ENCODE results near the gene HSPA12A. TPM values are rescaled to one million over a fixed set of nuclear protein-coding genes. Genes with fewer than 3 reads are reported as not detected.

Gene HSPA12A
- polyA plus RNA-seq, 4 donors, result 29.9 to 50.5 (median 40.1) TPM

DNA sequence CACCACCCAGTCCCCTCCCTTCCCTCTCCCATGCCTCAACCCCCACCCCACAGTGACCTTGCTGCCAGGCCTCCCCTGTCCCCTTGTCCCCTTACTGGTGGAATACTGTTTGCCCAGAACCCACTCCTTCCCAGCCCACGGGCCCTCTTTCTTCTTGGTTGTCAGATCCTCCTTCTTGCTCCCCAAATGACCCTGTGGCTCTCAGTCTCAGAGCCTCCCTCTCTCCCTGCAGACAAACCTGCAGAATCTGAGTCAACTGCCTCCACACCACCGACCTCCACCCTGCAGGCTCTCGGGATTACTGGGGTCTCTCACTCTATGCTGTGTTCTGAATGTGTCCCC is 47.5 kb downstream of the HSPA12A start:
- no peak for DNase-seq (ENCODE audit: low read depth in 4 of 4, low spot score in 2 of 4)

DNA sequence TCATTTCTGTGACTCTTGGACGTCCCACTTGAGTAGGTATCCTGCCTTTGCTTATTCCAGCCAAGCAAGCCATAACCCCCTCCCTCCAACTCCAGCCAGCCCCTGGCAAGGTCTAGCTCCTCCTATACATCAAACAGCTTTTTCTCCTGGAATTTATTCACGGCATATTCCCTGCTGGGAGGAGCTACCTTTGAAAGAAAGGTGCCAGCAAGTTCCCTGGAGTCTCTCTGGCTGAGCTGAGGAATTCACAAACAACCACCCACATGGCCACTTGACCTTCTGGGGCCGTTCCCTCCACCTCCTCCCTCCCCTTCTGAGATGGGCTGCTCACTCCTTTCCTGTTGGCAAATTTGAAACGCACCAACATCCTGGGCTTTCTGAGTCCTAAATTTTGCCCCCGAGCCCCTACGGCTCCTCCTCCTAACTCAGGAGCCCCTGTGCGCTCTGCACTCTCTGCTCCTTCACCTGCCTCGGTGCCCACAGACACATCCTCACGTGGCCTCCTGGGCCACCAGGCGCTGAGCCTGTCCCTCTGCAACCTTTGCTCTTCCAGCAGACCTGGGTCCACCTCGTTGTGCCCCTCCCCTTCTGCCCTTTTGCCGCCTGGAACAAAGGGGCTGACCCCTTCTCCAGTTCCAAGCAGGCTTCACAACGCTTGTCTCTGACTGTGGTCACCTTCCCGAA is 48.0 kb downstream of the HSPA12A start:
- no peak for DNase-seq (ENCODE audit: low read depth in 4 of 4, low spot score in 2 of 4)

DNA sequence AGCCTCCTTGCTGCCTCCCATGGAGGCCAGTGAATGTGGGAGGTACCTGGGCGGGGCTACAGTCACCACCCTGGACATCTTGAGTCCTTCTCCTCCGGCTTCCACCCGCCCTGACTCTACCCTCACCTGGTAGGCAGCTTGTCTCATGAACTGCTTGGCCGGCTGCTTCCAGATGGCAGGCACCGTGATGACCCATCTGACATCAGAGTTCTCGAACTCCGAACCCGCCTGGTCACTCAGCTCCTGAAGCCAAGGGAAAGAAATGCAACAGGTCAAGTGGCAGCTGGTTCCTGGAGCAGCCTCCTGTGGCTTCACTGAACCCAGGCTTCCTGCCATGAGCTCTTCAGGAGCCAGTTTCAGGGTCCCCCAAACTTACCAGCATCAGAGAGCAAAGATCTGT is 50.1 kb downstream of the HSPA12A start:
- no peak for DNase-seq (ENCODE audit: low read depth in 4 of 4, low spot score in 2 of 4)

DNA sequence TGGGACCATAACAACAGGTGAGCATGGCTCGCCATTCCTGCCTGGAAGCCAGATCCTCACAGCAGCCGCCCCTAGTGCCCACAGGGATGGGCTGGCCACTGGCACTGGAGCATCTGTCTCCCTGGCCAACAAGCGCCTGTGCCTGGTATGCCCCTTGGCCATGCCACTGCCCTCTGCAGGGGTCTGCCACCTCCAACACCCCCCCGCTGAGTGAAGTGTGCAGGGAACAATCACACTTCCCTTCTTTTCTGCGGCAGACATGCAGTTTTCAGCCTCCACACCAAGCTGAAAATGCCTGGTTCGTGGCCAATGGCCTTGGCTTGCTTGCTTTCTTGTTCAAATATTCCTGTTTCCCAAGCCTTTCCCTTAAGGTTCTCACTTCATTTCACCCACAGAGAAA is 50.7 kb downstream of the HSPA12A start:
- no peak for DNase-seq (ENCODE audit: low read depth in 4 of 4, low spot score in 2 of 4)

DNA sequence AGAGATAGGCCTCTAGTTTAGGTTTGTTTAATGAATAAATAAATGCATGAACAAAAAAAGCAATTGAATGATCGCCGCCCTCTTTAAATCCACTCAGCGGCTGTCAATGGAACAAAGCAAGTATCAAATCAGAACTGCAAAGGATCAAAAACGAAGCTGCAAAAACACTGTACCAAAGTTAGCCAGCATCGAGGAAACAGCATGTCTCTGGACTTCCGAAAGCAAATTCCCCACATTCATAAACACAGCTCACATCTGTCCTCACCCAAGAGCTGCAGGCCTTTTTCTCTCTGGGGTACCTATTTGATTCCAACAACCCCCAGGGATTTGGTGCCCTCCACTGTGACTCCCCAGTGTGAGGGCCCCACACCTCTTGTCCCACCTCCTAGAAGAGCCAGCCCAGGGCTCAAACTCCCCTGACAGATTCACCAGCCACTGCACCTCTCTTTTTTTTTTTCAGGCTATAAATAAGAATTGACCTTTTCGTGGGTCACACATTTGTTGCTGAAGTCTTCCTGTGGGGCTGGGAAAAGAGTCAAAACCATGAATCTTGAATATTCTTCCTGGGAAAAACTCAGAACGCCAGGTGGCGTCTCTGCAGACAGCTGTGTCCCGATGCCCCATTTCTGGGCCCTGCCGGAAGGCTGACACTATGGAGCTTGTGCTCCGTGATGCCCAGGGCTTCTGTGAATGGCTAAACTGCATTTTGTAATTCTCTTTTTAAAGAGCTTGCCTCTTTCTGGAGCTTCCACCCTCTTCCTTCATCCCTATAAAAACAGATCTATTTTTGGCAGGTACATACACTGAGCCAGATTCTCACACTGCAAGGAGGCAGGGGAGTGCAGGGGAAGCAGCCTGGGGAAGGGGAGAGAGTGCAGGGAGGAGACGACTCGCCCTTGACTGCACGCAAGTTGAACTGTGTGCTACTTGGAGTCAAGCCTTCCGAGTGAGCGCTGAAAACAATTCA is 51.7 kb downstream of the HSPA12A start:
- no peak for DNase-seq (ENCODE audit: low read depth in 4 of 4, low spot score in 2 of 4)

DNA sequence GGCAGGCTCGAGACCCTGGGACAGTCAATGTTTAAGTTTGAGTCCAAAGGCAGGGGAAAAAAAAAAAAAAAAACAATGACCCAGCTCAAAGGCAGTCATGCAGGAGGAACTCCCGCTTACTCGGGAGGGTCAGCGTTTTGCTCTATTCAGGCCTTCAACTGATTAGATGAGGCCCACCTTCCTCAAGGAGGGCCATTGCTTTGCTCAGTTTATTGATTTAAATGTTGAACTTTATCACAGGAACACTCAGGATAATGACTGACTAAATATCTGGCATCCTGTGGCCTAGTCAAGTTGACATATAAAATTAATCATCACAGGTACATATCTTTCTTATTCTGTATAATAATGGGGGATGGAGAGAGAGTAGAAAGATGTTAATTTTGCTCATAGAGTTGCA is 52.6 kb downstream of the HSPA12A start:
- DNase-seq (ENCODE audit: low read depth in 4 of 4, low spot score in 2 of 4), result no peak

DNA sequence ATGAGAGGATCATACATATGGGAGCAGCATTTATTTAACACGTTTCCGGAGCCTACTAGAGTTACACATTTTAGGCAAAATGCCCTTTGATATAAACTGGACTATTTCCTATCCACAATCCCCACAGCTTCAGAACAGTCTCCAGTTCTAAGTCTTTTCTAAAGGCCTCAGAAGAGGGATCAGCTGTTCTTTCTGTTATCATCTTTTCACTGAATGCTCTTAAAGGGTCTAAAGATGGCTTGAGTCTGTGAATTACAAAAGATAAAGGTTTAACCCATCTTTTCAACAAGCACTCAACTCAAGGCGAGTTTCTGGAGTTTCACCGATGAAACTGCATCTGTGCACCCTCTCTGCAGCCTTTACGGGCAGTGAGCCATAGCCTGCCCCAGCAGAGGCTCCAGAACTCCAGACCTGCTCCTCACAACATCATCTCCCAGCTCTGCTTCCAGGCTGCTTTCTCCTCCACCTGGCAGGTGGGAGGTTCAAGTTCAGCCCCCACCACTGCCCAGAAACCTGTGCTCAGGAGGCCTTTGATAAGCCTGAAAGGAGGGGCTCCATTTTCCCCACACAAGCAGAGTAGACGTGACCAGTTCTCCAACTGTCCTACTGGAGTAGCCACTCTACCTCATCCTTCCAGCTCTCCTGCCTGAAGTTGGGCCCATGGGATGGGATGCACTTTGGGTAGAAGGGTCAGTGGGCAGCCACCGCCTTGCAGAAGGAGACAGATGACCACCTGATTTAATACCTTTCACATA is 53.4 kb downstream of the HSPA12A start:
- no peak for DNase-seq (ENCODE audit: low read depth in 4 of 4, low spot score in 2 of 4)

DNA sequence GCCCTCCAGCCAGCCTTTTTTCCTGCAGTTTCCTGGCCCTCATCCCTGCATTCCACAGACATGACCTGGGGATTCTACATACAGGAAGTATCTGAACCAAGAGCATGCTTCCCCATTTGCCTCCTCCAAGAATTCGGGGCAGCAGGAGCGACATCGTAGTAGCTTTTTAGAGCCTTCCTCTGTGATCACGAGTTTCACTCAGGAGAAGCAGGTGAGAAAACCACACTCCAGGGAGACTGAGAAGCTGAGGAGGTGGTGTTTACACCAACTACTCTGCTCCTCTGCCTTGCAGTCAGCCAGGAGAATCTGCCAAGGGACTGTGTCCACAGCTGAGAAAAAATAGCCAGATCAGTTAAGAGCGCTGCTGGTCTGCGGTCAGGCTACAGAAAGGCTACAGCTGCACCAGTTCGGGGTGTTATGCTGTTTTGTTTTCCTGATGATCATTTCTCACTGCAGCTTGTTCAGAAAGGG is 54.1 kb downstream of the HSPA12A start:
- DNase-seq (ENCODE audit: low read depth in 4 of 4, low spot score in 2 of 4), result no peak

DNA sequence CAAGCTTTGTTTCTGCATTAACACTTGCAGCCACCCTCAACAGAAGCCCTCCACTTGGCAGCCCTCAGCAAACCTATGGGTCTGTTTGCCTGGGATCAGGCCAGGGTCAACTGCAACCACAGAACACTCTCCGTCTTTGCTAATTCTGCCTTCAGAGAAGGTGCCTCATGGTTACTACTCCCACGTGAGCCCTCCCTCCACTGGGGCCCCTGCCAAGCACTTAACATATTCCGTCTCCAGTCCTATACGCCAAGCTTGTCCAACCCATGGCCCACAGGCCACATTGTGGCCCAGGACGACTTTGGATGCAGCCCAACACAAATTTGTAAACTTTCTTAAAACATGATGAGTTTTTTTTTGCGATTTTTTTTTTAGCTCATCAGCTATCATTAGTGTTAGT is 54.7 kb downstream of the HSPA12A start:
- DNase-seq (ENCODE audit: low read depth in 4 of 4, low spot score in 2 of 4), result no peak

DNA sequence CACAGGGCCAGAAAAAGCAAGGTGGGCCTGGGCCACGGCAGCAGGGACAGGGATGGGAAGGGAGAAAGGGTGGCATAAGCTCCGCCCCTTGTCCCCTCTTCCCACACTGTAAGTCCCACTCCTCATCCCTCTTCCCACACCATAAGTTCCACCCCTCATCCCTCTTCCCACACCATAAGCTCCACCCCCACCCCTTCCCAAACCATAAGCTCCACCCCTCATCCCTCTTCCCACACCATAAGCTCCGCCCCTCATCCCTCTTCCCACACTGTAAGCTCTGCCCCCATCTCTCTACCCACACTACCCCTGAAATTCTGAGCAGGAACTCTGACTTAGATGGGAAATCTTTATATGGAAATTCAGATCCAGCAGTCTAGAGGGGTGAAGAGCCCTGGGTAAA is 55.7 kb downstream of the HSPA12A start:
- no peak for DNase-seq (ENCODE audit: low read depth in 4 of 4, low spot score in 2 of 4)

DNA sequence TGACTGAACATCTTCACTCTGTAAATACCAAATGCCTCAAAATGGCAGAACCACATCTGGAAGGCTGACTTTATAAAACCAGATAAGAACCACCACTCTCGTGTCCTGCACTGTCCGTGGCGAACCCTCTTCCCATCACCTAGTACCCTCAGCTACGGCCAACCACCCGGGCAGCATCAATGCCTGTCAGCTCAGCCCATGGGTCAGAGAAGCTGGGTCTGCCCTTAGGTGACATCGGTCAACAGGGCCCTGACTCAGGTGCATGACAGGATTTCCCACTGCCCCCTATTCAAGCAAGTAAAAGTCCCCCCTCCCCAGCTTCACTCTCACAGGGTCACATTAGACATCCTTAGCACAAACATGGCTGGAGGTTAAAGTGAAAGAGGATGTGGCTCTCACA is 56.6 kb downstream of the HSPA12A start:
- DNase-seq (ENCODE audit: low read depth in 4 of 4, low spot score in 2 of 4), result no peak

DNA sequence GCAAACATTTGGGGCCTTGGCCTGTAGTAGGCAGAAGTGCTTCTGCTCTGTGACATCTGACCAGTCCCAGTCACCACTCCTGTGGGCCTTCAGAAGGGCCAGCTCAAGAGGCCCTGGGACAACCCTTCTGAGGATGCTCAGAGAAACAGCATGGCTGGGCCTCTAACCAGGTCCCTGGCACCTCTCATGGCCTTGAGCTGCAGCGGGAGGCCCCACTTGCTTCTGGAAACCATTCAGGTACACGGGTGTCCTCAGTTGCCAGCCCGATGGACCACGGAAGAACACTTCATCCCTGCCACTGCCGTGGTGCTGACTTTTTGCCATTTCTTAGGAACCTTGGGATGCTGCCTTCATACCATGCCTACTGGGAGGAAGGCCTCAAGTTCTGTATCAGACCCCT is 57.6 kb downstream of the HSPA12A start:
- DNase-seq (ENCODE audit: low read depth in 4 of 4, low spot score in 2 of 4), result no peak

DNA sequence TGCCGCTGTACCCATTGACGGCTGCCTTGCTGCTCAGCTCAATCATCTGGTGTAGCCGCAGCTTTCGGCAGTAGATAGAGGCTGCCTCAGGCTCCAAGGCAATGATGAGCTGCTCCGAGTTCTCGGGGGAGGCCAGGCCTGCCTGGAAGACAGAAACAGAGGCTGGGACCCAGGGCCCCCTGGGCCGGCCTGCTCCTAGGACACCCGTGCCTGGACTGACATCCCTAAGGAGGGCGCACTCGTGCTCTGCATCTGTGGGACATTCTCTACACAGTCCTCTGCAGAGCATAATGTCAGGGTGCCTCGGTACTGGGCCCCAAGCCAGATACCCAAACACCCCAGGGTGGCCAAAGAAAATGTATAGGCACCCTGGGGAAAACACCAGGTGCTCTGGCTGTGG is 58.5 kb downstream of the HSPA12A start:
- no peak for DNase-seq (ENCODE audit: low read depth in 4 of 4, low spot score in 2 of 4)

DNA sequence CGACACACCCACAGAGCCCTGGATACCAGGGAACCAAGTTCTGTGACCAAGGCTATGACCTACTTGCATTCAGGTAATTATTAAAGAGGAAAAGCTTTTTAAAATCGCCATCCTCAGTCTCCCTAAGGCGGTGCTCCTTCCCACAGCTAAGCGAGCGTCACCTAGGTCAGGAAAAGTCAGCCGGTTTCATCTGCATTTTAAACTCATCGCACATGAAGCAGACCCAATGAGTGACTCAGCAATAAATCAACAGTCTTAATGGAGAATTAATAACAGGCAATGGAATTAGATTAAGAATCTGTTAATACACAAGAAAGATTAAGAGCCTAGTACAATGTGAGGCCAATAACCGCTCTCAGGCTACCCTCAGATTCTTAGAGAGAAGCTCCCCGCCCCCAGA is 59.2 kb downstream of the HSPA12A start:
- DNase-seq (ENCODE audit: low read depth in 4 of 4, low spot score in 2 of 4), result no peak

DNA sequence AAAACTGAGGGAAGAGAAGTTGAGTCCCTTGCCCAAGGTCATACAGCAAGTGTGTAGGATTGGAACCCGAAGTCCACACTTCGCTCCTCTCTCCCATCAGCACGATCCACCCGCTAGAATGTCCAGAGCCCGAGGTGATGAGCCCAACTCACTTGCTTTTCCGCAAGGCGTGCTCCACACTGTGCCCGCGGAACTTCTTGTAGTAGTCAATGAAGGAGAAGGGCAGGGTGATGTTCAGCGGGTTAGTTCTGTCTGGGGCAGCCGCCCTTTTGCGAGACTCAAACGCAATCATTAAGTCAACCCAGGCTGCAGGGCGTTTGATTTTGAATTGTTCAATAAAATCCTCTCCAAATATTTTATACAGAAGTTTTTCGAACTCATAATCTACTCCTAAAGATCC is 63.0 kb downstream of the HSPA12A start:
- no peak for DNase-seq (ENCODE audit: low read depth in 4 of 4, low spot score in 2 of 4)

DNA sequence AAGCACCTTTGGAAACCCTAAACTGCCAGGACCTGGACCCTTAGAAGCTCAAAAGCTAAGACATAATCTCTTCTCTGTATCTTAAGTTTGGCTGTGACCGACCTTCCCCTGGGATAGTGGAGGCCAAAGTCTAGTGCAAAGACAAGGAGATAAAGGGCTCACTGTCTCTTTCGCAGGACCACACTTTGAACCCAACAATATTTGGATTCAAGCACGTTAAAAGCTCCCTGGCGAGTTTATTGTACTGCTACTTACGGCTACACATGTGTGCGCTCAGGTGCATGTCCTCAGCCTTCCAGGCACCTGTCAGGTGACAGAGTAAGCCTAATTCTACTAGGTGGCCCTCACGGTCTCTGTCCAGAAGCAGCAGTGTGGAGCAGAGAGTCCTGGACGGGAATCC is 65.7 kb downstream of the HSPA12A start:
- DNase-seq (ENCODE audit: low read depth in 4 of 4, low spot score in 2 of 4), result no peak

DNA sequence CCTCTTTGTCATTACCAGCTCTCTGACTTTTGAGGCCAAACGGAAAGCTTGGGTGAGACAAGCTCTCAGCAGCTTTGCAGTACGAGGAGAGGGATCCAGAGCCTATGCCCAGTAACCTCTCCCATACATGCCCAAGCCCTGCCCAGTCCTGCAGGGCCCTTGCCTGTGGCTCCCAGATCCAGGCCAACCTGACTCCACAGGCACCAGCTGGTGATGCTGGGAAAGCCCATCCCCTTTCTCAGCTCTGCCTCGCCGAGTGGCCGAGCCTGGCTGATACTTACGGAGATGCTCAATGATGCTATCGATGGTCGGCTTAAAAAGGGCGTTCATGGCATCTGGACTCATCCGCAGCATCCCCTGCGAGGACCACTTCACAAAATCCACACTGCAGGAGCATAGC is 66.2 kb downstream of the HSPA12A start:
- no peak for DNase-seq (ENCODE audit: low read depth in 4 of 4, low spot score in 2 of 4)

DNA sequence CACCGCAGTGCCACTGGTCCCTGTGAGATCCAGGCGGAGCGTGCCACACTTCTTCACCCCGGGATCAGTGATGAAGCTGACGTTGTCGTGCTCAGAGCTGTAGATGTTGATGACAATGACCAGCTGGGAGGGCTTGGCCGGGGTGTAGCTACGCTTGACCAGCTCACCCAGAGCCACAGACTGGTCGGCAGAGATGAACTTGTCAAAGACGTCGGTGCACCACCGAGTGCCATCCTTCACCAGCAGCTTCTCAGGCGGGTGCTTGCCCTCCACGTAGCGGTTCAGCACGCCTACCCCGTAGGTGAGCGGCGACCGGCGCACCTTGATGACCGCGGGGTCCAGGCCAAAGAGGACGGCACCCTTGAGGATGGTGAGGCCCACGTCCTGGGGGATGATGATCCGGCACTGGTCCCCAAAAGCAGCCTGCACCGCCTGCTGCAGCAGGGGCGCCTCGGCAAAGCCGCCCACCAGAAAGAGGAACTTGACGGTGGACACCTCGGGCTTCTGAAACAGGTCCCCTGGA is 67.4 kb downstream of the HSPA12A start:
- DNase-seq (ENCODE audit: low read depth in 4 of 4, low spot score in 2 of 4), result no peak

DNA sequence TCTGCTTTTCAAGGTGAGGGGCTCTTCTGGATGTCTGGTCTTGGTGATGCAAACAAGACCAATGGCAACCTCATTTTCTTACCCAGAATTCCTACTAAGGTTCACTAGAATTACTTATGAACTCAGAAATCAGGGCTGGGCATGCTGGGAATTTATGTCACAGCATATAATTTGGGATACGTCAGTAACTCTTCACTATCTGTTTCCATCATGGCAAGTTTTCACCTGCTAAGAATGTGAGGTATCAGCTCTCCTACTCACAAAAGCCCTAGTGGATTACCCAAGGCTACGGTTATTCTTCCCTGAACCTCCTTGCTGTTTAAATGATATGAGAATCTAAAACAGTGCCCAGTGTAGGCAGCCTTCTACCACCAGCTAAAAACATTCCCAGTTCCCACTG is 68.5 kb downstream of the HSPA12A start:
- no peak for DNase-seq (ENCODE audit: low read depth in 4 of 4, low spot score in 2 of 4)

DNA sequence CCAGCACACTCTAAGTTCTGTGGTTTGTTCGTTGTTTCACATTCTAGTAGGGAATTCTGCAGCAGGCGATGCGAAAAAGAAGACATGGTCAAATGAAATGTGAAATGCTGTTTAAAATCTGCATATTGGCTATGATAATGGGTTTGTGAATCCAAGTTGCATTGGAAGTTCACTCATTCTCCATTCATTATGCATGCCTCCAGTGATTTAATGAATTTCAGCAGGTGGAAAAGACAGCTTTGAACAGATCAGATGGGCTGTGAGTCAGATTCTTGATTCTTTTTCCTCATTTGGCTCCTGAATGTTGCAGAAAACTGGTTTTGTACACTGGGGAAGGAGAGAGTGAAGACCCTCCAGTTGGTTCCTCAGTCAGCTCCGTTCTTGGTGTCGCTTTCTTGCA is 69.5 kb downstream of the HSPA12A start:
- DNase-seq (ENCODE audit: low read depth in 4 of 4, low spot score in 2 of 4), result no peak

DNA sequence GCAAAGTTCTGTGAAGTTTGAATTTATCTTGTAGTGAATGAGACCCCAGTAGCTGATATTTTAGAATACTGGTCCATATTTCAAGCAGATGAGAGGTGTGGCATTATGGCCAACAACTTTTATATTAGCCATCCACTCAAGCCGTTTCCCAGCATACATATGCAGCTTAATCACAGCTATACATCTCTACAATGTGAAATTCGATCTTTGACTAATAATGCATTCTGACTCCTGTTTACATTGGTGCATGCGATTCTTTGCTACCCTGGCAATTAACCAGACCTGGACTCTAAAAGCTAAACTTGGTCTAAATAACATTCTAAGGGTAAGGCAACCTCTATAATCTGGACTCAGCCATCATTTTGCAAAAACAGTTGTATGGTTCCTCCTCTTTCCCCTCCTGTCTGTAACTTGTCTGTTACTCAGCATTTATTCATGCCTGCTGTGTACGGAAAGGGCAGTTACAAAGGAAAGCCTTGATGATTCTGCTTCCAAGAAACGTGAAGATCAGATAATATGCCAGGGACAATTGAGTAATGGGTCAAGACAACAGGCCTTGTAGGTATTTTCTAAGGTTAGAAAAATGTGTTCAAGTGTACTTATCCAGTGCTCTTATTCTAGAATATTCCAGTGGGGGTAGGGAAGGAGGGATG is 71.0 kb downstream of the HSPA12A start:
- no peak for DNase-seq (ENCODE audit: low read depth in 4 of 4, low spot score in 2 of 4)

Data from left renal cortex interstitium (tissue), 4 donors.